Endodermal cell (in vitro differentiated cells): Measurements from ENCODE around the gene SCYGR3. TPM values are rescaled to one million over a fixed set of nuclear protein-coding genes. Genes with fewer than 3 reads are reported as not detected.

Experiments
- DNase-seq: peaks from one replicate; pipeline ENCODE4 v3.0.0-alpha.2; 2017
- H3K27ac ChIP-seq: 2 replicates; pipeline ENCODE4 v1.5.1; 2013; ENCODE audit warnings: mild to moderate bottlenecking, low read depth, low read length, moderate library complexity
- H3K27me3 ChIP-seq: 2 replicates; pipeline ENCODE4 v1.6.1; 2013; ENCODE audit warnings: mild to moderate bottlenecking, low read length, moderate library complexity; ENCODE audit not compliant: insufficient read depth, control insufficient read depth, poor library complexity, severe bottlenecking
- H3K36me3 ChIP-seq: 2 replicates; pipeline ENCODE4 v1.7.0; 2013; ENCODE audit warnings: mild to moderate bottlenecking, low read length, moderate library complexity; ENCODE audit not compliant: control insufficient read depth, insufficient read depth
- H3K4me1 ChIP-seq: one replicate; pipeline ENCODE4 v1.7.0; 2013; ENCODE audit warnings: low read length; ENCODE audit not compliant: control insufficient read depth, insufficient read depth
- H3K4me3 ChIP-seq: 2 replicates; pipeline ENCODE4 v1.5.1; 2013; ENCODE audit warnings: mild to moderate bottlenecking, low read length, moderate library complexity
- H3K9ac ChIP-seq: 2 replicates; pipeline ENCODE4 v1.6.1; 2013; ENCODE audit warnings: mild to moderate bottlenecking, low read length, moderate library complexity; ENCODE audit not compliant: poor library complexity, severe bottlenecking; ENCODE audit errors: extremely low read depth
- H3K9me3 ChIP-seq: 2 replicates; pipeline ENCODE4 v1.6.1; 2013; ENCODE audit warnings: mild to moderate bottlenecking, low read length, moderate library complexity; ENCODE audit not compliant: control insufficient read depth
- H3K27ac Mint-ChIP-seq: 2 replicates; pipeline ENCODE4 v1.8.0; 2020; ENCODE audit warnings: mixed read lengths
- H3K27me3 Mint-ChIP-seq: 2 replicates; pipeline ENCODE4 v1.8.0; 2021; ENCODE audit warnings: mild to moderate bottlenecking, mixed read lengths; ENCODE audit not compliant: insufficient read depth
- H3K36me3 Mint-ChIP-seq: 2 replicates; pipeline ENCODE4 v1.8.0; 2020; ENCODE audit warnings: low read depth, mixed read lengths
- H3K4me1 Mint-ChIP-seq: 2 replicates; pipeline ENCODE4 v1.8.0; 2020; ENCODE audit warnings: mixed read lengths
- H3K4me3 Mint-ChIP-seq: 2 replicates; pipeline ENCODE4 v1.8.0; 2020; ENCODE audit warnings: mild to moderate bottlenecking, moderate library complexity, mixed read lengths
- H3K9me3 Mint-ChIP-seq: 2 replicates; pipeline ENCODE4 v1.8.0; 2020; ENCODE audit warnings: mild to moderate bottlenecking, mixed read lengths
- WGBS, 2 experiments: methylation state at CpG; one replicate each; pipeline versions ENCODE4 v1.1.5 to v1.1.7; 2013; ENCODE audit warnings: missing lambda C conversion rate in 2 of 2, mixed read lengths in 1 of 2; ENCODE audit not compliant: insufficient coverage in 1 of 2, insufficient read length in 1 of 2; 5-methylcytosine and 5-hydroxymethylcytosine counted together
- total RNA-seq, 2 donors: library from RNA; stranded (reverse); fragmentation: NEBNext Ultra II Directional in 1 of 2; extraction: Animal tissue kit (Norgen Biotek cat#: 25700) in 1 of 2; gene quantifications; 2 replicates in 1 of 2; 3 replicates in 1 of 2; pipeline ENCODE4 v1.2.1, GENCODE V29; 2021
- TF ChIP-seq, protein P1 (sequence below): fragments of 200-600 bp; sonication (generic); conservative IDR thresholded peaks from 2 replicates; pipeline ENCODE4 v1.5.0; 2021; ENCODE audit warnings: antibody characterized with exemption, mild to moderate bottlenecking

The SCYGR3 gene
- total RNA-seq, 2 donors from 2014 or later, result not detected

DNA sequence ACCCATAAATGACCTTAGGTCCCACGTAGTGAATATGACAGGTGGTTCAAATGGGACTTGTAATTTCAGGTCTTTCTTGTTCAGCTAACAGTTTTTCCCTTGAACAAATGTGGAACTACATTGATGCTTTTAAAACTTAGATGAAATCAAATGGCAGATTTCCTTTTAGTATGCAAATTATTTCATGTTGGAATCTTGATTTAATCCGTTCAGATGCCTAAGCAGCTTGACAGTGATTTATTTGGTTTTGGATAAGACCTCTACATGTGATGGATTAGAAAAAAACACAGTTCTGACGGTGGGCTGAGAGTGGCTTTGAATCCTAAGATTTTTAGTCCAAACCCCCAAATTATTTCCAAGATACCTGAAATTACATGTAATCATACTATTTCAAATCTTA lies 19.6 kb upstream of the SCYGR3 start:
- Mint-ChIP-seq H3K4me3 (no peak overlapping the region), H3K4me1 (no peaks in the 10 kb centered on the region), H3K36me3 (no peaks in the 10 kb centered on the region), H3K27me3 (no peaks in the 10 kb centered on the region), H3K27ac (no peak overlapping the region), H3K9me3 (no peaks in the 10 kb centered on the region)
- no peaks in the 10 kb centered on the region for H3K4me1 ChIP-seq
- TF ChIP-seq, protein P1, sequence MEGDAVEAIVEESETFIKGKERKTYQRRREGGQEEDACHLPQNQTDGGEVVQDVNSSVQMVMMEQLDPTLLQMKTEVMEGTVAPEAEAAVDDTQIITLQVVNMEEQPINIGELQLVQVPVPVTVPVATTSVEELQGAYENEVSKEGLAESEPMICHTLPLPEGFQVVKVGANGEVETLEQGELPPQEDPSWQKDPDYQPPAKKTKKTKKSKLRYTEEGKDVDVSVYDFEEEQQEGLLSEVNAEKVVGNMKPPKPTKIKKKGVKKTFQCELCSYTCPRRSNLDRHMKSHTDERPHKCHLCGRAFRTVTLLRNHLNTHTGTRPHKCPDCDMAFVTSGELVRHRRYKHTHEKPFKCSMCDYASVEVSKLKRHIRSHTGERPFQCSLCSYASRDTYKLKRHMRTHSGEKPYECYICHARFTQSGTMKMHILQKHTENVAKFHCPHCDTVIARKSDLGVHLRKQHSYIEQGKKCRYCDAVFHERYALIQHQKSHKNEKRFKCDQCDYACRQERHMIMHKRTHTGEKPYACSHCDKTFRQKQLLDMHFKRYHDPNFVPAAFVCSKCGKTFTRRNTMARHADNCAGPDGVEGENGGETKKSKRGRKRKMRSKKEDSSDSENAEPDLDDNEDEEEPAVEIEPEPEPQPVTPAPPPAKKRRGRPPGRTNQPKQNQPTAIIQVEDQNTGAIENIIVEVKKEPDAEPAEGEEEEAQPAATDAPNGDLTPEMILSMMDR, result no peak
- H3K27ac ChIP-seq, result no peak overlapping the region
- no peak for DNase-seq
- no peaks in the 10 kb centered on the region for H3K27me3 ChIP-seq
- H3K9me3 ChIP-seq, result no peaks in the 10 kb centered on the region
- 93 to 95% methylated on average over 3 of the region's 3 CpGs for WGBS, 2 experiments
- H3K9ac ChIP-seq, result no peak overlapping the region
- H3K36me3 ChIP-seq, result no peaks in the 10 kb centered on the region
- no peak overlapping the region for H3K4me3 ChIP-seq

DNA sequence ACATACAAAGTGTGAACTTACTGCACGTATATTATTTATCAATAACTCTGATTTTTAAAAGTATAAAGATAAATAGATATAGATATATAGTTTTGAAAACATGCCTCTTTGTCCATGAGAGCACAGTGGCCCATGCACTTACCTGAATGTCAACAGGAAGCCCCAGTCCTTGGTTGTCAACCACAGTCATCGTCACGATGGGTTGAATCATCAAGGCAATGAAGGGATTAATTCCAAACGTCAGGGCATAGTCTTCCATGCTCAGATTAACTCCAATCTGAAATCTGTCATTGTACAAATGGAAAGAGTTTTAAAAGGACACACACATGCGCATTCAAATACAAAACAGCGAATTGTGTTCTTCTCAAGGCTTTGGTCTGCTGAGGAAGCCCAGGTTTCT lies 18.2 kb upstream of the SCYGR3 start:
- Histone ChIP-seq H3K27me3 (no peaks in the 10 kb centered on the region), H3K4me1 (no peaks in the 10 kb centered on the region), H3K4me3 (no peak overlapping the region), H3K36me3 (no peaks in the 10 kb centered on the region), H3K27ac (no peak overlapping the region), H3K9me3 (no peaks in the 10 kb centered on the region), H3K9ac (no peak overlapping the region)
- DNase-seq, result no peak
- H3K27ac Mint-ChIP-seq, result no peak overlapping the region
- no peaks in the 10 kb centered on the region for H3K4me1 Mint-ChIP-seq
- H3K4me3 Mint-ChIP-seq, result no peak overlapping the region
- no peaks in the 10 kb centered on the region for H3K9me3 Mint-ChIP-seq
- 89 to 94% methylated on average over 5 of the region's 6 CpGs for WGBS, 2 experiments
- TF ChIP-seq, protein P1, result no peak
- H3K36me3 Mint-ChIP-seq, result no peaks in the 10 kb centered on the region
- H3K27me3 Mint-ChIP-seq, result no peaks in the 10 kb centered on the region

DNA sequence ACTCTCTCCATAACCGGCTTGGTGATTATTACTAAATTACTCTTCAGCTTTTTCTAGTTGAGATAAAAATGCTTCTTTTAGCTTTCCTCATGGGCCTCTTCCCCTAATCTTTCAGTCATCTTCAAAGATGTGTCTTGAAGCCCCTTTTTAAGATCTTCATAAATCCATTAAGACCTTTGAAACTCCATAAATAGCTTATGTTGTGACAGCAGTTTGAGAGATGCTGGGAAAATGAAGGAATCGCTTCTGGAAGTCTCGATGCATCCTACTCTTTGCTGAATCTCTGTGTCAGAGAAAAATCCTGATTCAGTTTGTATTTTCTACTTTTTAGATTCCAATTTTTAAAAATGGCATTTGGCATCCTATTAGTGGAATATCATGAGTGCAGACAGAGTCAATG lies 15.7 kb upstream of the SCYGR3 start:
- H3K27me3 ChIP-seq, result no peaks in the 10 kb centered on the region
- H3K4me3 ChIP-seq, result no peak overlapping the region
- no peak for DNase-seq
- no peak overlapping the region for H3K9ac ChIP-seq
- WGBS, 2 experiments, result 96% methylated on average over 3 of the region's 3 CpGs
- Mint-ChIP-seq H3K4me3 (no peak overlapping the region), H3K4me1 (no peaks in the 10 kb centered on the region), H3K27ac (no peak overlapping the region), H3K36me3 (no peaks in the 10 kb centered on the region), H3K9me3 (no peaks in the 10 kb centered on the region), H3K27me3 (no peaks in the 10 kb centered on the region)
- no peaks in the 10 kb centered on the region for H3K9me3 ChIP-seq
- no peaks in the 10 kb centered on the region for H3K4me1 ChIP-seq
- TF ChIP-seq, protein P1, result no peak
- no peaks in the 10 kb centered on the region for H3K36me3 ChIP-seq
- H3K27ac ChIP-seq, result no peak overlapping the region
